ES-I3 (cell line): ENCODE data around the gene CDC37L1.

Experiments used
- H3K36me3 ChIP-seq: 2 replicates; pipeline ENCODE4 v1.6.1; 2013; ENCODE audit warnings: mild to moderate bottlenecking, low read length, control low read depth, moderate library complexity; ENCODE audit not compliant: insufficient read depth
- H3K4me1 ChIP-seq: 2 replicates; pipeline ENCODE4 v1.6.1; 2013; ENCODE audit warnings: mild to moderate bottlenecking, control low read depth, low read length; ENCODE audit not compliant: insufficient read depth
- H3K9ac ChIP-seq: 2 replicates; pipeline ENCODE4 v1.6.1; 2013; ENCODE audit warnings: low read depth, mild to moderate bottlenecking, low read length, moderate library complexity
- H3K9me3 ChIP-seq: 2 replicates; pipeline ENCODE4 v1.6.1; 2013; ENCODE audit warnings: mild to moderate bottlenecking, low read length, moderate library complexity; ENCODE audit not compliant: control insufficient read depth, insufficient read depth

CDC37L1 gene

DNA sequence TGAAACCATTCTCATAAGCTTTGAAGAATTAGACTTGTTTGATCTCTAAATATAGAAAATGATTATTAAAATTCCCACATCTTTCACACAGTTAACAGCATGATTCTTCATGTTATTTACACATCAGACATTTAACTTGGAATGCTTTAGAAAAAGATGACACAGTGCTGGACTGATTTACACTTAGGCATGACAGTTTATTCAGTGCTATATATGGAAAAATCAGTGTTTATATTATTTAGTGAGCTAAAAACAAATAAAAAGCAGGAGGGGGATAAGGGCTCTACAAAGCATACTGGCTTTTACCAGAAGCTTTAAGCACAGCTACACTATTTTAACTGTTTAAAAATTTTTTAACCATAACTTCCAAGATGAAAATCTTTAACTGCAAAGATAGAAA is 30.0 kb downstream of the CDC37L1 start:
- H3K9me3 ChIP-seq, result no peaks in the 10 kb centered on the region
- no peak overlapping the region for H3K9ac ChIP-seq
- 0 out of 2 replicates have a peak, but pooled peaks cover 3% of the 10 kb centered on the region for H3K36me3 ChIP-seq
- H3K4me1 ChIP-seq, result no peaks in the 10 kb centered on the region

DNA sequence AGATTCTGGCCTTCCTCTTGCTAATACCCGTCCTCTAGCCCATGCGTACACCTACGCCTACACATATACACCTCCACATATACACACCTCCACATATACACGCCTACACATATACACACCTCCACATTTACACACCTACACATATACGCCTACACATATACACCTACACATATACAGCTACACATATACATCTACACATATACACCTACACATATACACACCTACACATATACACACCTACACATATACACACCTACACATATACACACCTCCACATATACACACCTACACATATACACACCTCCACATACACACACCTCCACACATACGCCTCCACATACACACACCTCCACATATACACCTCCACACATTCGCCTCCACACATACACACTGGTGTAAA is 34.5 kb downstream of the CDC37L1 start:
- Histone ChIP-seq H3K4me1 (no peaks in the 10 kb centered on the region), H3K36me3 (peaks cover 14% of the 10 kb centered on the region; the same call in 1 of the 2 replicates), H3K9ac (no peak overlapping the region), H3K9me3 (no peaks in the 10 kb centered on the region)

DNA sequence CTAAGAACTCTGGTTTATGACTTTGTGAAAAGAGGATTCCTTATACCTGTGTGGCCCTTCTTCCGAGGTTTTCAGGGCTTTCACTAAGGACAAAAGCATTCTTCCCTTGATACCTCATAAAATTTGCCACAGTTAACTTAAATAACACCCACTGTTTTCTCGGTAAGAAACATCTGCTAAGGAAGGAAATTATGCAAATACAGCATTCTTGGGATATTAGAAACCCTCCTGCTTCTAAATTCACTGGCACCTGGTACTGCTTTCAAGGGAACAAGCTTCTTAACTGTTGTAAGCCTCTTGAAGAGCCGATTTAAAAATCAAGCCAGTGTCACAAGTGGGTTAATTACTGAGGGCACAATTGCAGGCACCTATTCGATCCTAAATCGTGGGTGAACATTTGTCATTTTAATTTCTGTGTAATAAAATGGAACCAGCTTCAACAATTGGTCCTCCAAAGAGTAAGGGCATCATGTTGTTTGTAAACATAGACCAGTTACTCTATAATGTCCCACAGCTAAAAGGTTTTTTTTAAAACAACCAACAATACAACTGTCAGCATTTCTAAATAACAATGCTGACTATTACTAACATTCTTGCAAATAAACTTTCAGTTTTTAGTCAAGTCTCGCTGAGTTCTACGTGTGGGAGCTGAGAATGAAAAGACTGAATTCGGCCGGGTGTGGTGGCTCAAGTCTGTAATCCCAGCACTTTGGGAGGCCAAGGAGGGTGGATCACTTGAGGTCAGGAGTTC is 35.1 kb downstream of the CDC37L1 start:
- H3K36me3 ChIP-seq, result peaks cover 14% of the 10 kb centered on the region; the same call in 1 of the 2 replicates
- H3K4me1 ChIP-seq, result no peaks in the 10 kb centered on the region
- H3K9me3 ChIP-seq, result no peaks in the 10 kb centered on the region
- no peak overlapping the region for H3K9ac ChIP-seq

DNA sequence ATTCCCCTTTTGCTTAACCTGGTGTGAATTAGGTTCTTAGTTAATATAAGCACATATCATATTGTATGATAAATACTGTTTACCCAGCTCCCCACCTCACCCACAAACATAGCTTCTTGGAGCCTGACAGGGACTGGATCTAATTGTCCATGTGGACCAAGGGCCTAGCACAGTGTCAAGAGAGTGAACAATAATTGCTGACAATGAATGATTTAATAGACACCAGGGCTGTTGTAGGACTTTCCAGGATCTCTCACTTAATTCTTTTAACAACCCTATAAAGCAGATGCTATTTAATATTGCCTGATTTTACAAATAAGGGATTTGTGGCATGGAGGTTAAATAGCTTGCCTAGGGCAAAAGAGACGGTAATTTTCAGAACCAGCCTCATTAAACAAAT is 36.8 kb downstream of the CDC37L1 start:
- no peaks in the 10 kb centered on the region for H3K4me1 ChIP-seq
- H3K9ac ChIP-seq, result no peak overlapping the region
- H3K36me3 ChIP-seq, result peaks cover 11% of the 10 kb centered on the region; the same call in 1 of the 2 replicates
- H3K9me3 ChIP-seq, result no peaks in the 10 kb centered on the region

DNA sequence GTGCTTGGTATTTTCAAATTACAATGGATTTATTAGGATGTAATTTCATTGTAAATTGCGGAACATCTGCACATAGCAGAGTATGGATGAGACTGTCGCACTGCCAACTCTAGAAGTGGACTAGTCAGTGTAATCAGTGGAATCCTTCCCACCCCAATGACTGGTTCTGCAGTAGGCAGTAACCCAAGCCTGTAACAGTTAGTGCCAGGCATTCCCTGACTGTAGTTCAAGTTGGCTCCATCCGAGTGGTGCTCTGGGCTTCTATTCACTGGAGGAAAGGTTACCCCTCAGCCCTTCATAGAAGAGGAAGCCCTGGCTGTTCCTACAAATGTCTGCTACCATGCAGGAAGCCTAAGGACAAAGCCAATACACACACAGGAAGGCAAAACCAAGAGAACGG is 38.4 kb downstream of the CDC37L1 start:
- Histone ChIP-seq H3K4me1 (no peaks in the 10 kb centered on the region), H3K9ac (no peak overlapping the region), H3K9me3 (no peaks in the 10 kb centered on the region), H3K36me3 (peaks cover 11% of the 10 kb centered on the region; the same call in 1 of the 2 replicates)

DNA sequence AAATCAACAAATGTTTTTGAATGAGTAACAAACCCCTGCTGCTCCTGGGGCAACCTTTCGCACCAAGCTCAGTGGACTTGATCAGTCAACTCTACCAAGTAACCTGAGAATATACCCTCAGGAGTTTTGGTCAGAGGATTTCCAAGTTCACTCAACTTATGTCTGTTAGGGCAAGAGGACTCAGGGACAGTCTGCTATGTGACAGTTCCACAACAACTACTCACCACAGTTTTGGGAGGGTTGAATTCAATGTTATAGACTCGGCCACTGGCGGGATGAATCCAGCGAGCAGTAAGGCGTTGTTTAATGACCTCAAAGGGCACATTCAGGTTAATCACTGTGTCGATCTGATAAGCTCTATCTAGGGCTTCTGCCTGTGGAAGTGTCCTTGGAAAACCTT is 39.5 kb downstream of the CDC37L1 start:
- Histone ChIP-seq H3K36me3 (peaks cover 11% of the 10 kb centered on the region; the same call in 1 of the 2 replicates), H3K9ac (no peak overlapping the region), H3K4me1 (no peaks in the 10 kb centered on the region), H3K9me3 (no peaks in the 10 kb centered on the region)

DNA sequence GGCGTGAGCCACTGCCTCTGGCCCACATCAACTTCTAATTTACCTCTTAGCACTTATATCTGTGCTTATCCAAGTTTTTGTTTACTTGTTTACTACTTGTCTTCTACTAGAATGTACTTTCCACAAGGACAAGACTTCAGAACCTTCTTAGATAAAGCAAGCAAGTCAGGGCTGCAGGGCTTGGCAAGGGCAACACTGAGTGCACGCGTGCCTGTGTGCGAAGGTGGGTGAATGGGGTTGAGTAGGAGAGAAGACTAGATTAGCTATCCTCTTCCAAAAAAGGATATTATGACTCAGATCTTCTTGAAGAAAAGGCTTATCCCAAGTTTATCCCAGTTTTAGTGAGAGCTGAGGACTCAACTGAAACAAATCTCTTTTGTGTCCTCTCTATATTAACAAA is 42.4 kb downstream of the CDC37L1 start:
- Histone ChIP-seq H3K4me1 (no peaks in the 10 kb centered on the region), H3K9me3 (no peaks in the 10 kb centered on the region), H3K36me3 (peaks cover 7% of the 10 kb centered on the region; the same call in 1 of the 2 replicates), H3K9ac (no peak overlapping the region)

DNA sequence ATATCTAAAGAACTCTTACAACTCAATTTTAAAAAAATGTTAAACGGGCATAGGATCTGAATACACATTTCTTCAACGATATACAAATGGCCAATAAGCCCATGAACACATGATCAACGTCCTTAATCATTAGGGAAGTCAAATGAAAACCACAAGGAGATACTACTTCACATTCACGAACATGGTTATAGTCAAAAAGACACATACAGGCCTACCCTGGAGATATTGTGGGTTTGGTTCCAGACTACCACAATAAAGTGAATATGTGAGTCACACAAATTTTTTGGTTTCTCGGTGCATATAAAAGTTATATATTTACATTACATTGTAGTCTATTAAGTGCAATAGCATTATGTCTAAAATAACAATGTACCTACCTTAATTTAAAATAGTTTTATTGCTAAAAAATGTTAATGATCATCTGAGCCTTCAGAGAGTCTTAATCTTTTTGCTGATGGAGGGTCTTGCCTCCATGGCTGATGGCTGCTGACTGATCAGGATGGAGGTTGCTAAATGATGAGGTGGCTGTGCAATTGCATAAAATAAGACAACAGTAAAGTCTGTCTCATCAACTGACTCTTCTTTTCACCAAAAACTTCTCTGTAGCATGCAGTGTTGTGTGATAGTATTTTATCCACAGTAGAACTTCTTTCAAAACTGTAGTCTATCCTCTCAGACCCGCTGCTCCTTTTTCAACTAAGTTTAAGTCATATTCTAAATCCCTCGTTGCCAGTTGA is 46.5 kb downstream of the CDC37L1 start:
- Histone ChIP-seq H3K9ac (no peak overlapping the region), H3K36me3 (no peaks in the 10 kb centered on the region), H3K9me3 (no peaks in the 10 kb centered on the region), H3K4me1 (no peaks in the 10 kb centered on the region)

DNA sequence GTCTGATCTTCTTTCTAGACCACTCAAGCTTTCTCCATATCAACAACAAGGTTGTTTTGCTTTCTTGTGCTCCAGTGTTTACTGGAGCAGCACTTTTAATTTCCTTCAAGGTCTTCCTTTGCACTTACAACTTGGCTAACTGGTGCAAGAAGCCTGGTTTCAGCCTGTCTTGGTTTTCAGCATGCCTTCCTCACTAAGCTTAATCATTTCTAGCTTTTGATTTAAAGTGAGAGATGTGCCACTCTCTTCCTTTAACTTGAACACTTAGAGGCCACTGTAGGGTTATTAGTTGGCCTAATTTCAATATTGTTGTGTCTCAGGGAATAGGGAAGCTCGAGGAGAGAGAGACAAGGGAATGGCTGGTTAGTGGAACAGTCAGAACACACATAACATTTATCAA is 48.2 kb downstream of the CDC37L1 start:
- Histone ChIP-seq H3K9me3 (no peaks in the 10 kb centered on the region), H3K36me3 (no peaks in the 10 kb centered on the region), H3K9ac (no peak overlapping the region), H3K4me1 (no peaks in the 10 kb centered on the region)

DNA sequence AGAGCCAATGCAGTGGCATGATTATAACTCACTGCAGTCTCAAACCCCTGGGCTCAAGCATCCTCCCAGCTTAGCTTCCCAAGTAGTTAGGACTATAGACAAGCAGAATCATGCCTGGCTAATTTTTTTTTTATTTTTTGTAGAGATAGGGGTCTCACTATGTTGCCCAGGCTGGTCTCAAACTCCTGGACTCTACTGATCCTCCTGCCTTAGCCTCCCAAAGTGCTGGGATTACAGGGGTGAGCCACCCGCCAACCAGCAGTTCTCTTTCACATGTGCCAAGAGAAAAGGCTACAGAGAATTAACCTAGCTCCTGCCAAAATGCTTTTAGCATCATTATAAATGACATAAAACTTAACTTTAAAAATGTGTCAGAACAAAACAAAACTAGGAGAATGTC is 53.5 kb downstream of the CDC37L1 start:
- Histone ChIP-seq H3K36me3 (no peaks in the 10 kb centered on the region), H3K4me1 (no peaks in the 10 kb centered on the region), H3K9me3 (no peaks in the 10 kb centered on the region), H3K9ac (no peak overlapping the region)

DNA sequence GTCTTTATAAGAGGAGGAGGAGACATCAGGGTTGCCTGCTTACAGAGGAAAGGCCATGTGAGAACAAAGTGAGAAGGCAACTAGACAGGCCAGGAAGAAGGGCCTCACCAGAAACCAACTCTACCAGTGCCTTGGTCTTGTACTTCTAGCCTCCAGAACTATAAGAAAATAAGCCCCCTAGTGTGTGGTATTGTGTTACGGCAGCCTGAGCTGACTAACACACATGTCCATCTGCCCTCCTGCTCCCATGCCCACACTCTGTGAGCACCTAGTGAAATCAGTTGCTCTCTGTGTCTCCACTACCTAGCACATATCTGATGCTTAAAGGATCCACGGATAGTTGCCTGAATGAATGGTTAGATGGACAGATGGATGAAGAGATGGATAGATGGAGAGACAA is 54.8 kb downstream of the CDC37L1 start:
- H3K36me3 ChIP-seq, result no peaks in the 10 kb centered on the region
- H3K9ac ChIP-seq, result no peak overlapping the region
- H3K4me1 ChIP-seq, result no peaks in the 10 kb centered on the region; the same call in 1 of the 2 replicates
- no peaks in the 10 kb centered on the region for H3K9me3 ChIP-seq

DNA sequence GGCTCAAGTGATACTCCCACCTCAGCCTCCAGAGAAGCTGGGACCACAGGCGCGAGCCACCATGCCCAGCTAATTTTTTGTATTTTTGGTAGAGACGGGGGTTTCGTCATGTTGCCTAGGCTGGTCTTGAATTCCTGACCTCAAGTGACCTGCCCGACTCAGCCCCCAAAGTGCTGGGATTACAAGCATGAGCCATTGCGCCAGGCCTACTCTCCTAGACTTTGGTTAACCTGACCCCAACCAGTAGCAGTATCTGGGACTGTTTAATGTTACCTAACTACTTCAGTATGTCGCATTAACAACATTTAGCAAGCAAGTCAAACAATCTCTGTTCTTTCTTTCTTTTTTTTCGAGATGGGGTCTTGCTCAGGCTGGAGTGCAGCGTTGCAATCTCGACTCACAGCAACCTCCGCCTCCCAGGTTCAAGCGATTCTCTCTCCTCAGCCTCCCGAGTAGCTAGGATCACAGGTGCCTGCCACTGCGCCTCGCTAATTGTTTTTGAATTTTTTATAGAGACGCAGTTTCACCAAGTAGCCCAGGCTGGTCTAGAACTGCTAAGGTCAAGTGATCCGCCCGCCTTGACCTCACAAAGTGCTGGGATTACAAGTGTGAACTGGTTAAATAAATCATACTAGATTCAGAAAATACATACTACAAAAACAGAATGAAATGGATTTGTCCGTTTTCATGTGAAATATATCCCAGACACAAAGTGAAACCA is 59.7 kb downstream of the CDC37L1 start:
- H3K9me3 ChIP-seq, result no peaks in the 10 kb centered on the region
- peaks cover 11% of the 10 kb centered on the region for H3K4me1 ChIP-seq
- peak overlapping the region; percentile 87; the same call in 1 of the 2 replicates for H3K9ac ChIP-seq
- H3K36me3 ChIP-seq, result no peaks in the 10 kb centered on the region

DNA sequence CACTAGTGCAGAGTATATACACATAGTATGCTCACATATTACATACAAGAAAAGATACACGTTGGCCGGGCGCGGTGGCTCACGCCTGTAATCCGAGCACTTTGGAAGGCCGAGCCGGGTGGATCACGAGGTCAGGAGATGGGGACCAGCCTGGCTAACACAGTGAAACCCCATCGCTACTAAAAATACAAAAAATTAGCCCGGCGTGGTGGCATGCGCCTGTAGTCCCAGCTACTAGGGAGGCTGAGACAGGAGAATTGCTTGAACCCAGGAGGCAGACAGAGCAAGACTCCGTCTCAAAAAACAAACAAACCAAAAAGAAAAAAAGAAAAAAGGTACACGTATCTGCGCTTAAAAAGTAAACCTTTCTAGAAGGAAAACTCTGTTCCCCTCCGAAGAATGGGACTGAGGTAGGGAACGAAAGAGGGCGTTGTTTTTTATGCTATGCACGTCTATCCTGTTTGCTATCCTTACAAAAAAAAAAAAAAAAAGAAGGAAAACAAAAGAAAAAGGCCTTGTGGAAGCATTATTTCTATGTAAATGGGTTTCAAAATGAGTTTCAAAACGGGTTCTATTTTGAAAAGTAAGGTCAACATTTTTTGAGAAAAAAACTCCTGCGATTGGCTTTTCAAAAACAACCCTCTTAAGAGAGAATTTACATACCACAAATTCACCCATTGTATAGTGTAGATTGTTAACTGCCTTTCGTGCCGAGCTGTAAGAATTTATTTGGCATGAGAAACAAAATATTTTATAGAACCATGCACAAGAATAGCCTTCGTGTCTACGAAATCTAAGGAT is 60.4 kb downstream of the CDC37L1 start:
- Histone ChIP-seq H3K36me3 (no peaks in the 10 kb centered on the region), H3K9me3 (no peaks in the 10 kb centered on the region), H3K9ac (peak overlapping the region; percentile 87), H3K4me1 (peaks cover 11% of the 10 kb centered on the region)

DNA sequence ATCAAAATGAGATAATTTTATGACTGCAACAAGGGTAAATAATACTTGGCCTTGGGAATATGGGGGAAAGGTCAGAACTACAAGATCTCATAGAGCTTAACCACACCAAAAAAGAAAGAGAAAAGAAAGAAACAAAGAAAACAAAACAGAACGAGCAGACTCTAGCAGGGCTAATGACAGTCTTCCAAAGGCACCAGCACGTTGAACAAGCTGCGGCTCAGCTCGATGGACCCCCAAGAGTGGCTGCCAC is 60.9 kb downstream of the CDC37L1 start:
- Histone ChIP-seq H3K4me1 (peaks cover 11% of the 10 kb centered on the region), H3K9ac (peak overlapping the region; percentile 87), H3K9me3 (no peaks in the 10 kb centered on the region), H3K36me3 (no peaks in the 10 kb centered on the region)
